ENCODE measurements around the gene KDSR.

DNA sequence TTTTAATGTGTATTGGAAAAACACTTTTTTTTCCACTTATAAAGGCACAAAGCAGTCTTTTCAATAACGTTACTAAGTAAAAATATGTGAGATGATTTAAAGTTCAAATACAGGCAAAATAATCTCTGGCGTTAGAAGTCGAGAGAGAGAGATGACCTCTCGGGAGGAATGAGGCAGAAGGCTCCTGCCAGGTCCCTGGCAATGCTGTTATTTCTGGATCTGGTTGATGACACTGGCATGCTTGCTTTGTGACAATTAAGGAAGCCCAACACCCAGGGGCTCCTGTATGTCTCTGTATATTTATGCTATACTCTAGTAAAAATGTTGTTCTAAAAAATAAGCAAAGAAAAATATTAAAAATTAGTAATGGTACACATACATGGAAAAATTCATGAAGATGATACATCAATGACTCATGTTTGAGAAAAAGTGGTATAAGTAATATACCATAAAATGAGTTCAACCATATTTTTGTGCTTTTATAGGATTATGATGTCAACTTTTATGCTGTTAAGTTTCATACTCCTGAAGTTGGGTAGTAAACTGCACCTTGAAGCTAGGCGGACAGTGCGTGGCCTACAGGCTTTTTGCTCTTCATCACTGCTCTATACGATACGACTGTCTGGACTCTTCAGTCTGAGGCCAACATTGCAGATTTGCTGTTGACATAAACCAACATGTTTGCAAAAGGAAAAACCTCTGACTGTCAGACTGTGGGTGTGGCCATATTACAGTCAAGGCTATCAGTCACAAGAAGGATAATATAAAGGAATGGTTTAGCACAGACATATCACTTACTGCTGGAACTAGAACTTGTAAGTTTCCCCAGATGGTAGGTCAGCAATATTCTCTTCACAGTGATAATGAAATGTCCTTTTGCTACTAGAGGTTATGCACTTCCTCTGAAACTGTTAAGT is 35.5 kb upstream of the KDSR start:
- TF ChIP-seq SUZ12 (IDR thresholded peaks at IDR 0.05; ENCODE audit: extremely low read depth, insufficient read depth, insufficient read length) (no peak), ZNF274 (IDR thresholded peaks at IDR 0.05; ENCODE audit: low read depth, low read length) (no peak)

Data from NT2/D1 (cell line).